PC-3 (cell line): ENCODE data around the gene FDXR. TPM values are rescaled to one million over a fixed set of nuclear protein-coding genes. Genes with fewer than 3 reads are reported as not detected.

Source experiments
- ATAC-seq: fragments of 200-7000 bp; cut with Tn5 transposase; 2 replicates; pipeline ENCODE4 v1.9.1; 2020; ENCODE audit warnings: mild to moderate bottlenecking, moderate library complexity
- BruUV-seq: library from RNA; stranded (reverse); fragments of 400-500 nt; replicated peaks from 2 replicates; lab custom pipeline; 2021; lab: Mats Ljungman, UMichigan
- CTCF ChIA-PET: fragments of 300-600 bp; sonication (Branson Sonifier 250); formaldehyde crosslinking; loops from one replicate; lab custom pipeline; 2022; ENCODE audit warnings: antibody characterized with exemption; lab: Charles Lee
- POLR2A ChIA-PET: fragments of 300-600 bp; sonication (Branson Sonifier 250); formaldehyde crosslinking; loops from one replicate; lab custom pipeline; 2022; ENCODE audit warnings: antibody characterized with exemption; ENCODE audit not compliant: unreplicated experiment; lab: Charles Lee
- DNase-seq: peaks from one replicate; pipeline ENCODE4 v3.0.0-alpha.2; 2015
- H2AFZ ChIP-seq: fragments of 300-600 bp; sonication (generic); 2 replicates; pipeline ENCODE4 v1.6.0; 2016; ENCODE audit warnings: antibody characterized with exemption, low read length
- H3F3A ChIP-seq: fragments of 300-600 bp; sonication (generic); one replicate; pipeline ENCODE4 v1.6.0; 2017; ENCODE audit warnings: antibody characterized with exemption, low read length, control low read depth, mild to moderate bottlenecking; ENCODE audit not compliant: unreplicated experiment
- H3K27ac ChIP-seq: fragments of 300-600 bp; sonication (generic); 2 replicates; pipeline ENCODE4 v1.5.1; 2016; ENCODE audit warnings: mild to moderate bottlenecking, low read length
- H3K27me3 ChIP-seq: fragments of 300-600 bp; sonication (generic); 2 replicates; pipeline ENCODE4 v1.6.1; 2016; ENCODE audit warnings: low read length, mixed read lengths
- H3K36me3 ChIP-seq: fragments of 300-600 bp; sonication (generic); 2 replicates; pipeline ENCODE4 v1.6.1; 2016; ENCODE audit warnings: low read depth, mixed run types, low read length, mixed read lengths
- H3K4me1 ChIP-seq: fragments of 300-600 bp; sonication (generic); 2 replicates; pipeline ENCODE4 v1.5.1; 2016; ENCODE audit warnings: low read length; ENCODE audit not compliant: insufficient read depth
- H3K4me2 ChIP-seq: fragments of 300-600 bp; sonication (generic); 2 replicates; pipeline ENCODE4 v1.6.0; 2016; ENCODE audit warnings: low read length
- H3K4me3 ChIP-seq: fragments of 300-600 bp; sonication (generic); 2 replicates; pipeline ENCODE4 v1.5.1; 2016; ENCODE audit warnings: mild to moderate bottlenecking, low read length, mixed read lengths
- H3K79me2 ChIP-seq: fragments of 300-600 bp; sonication (generic); 2 replicates; pipeline ENCODE4 v1.6.1; 2017; ENCODE audit warnings: low read length, mixed read lengths
- H3K9ac ChIP-seq: fragments of 300-600 bp; sonication (generic); 2 replicates; pipeline ENCODE4 v1.6.0; 2016; ENCODE audit warnings: mild to moderate bottlenecking, low read length
- H3K9me2 ChIP-seq: fragments of 300-600 bp; sonication (generic); replicated peaks from 2 replicates; pipeline ENCODE4 v1.6.1; 2016; ENCODE audit warnings: mixed run types, low read length, mixed read lengths
- H3K9me3 ChIP-seq: fragments of 300-600 bp; sonication (generic); 2 replicates; pipeline ENCODE4 v1.6.1; 2016; ENCODE audit warnings: low read length, mixed read lengths
- H4K20me1 ChIP-seq: fragments of 300-600 bp; sonication (generic); 2 replicates; pipeline ENCODE4 v1.6.1; 2016; ENCODE audit warnings: low read length, mixed read lengths
- CTCF ChIP-seq: fragments of 300-600 bp; sonication (generic); conservative IDR thresholded peaks from 2 replicates; pipeline ENCODE4 v1.5.1; 2017; ENCODE audit warnings: antibody characterized with exemption, low read depth, mild to moderate bottlenecking, low read length
- EZH2 ChIP-seq: fragments of 300-600 bp; sonication (generic); IDR thresholded peaks from one replicate; pipeline ENCODE4 v1.6.1; 2017; ENCODE audit warnings: antibody characterized with exemption, mild to moderate bottlenecking, low read length; ENCODE audit not compliant: unreplicated experiment
- EZH2phosphoT487 ChIP-seq: fragments of 300-600 bp; sonication (generic); IDR thresholded peaks from 2 replicates; pipeline ENCODE4 v1.6.1; 2018; ENCODE audit warnings: mild to moderate bottlenecking, antibody characterized with exemption, low read length, borderline replicate concordance
- intact Hi-C: fragments of 100-400 bp; cut with micrococcal nuclease; formaldehyde crosslinking; loops from 2 replicates; pipeline ENCODE4 v1.9.0; 2023
- total RNA-seq: library from RNA; depleted of rRNA; stranded (reverse); fragments of >200 nt; gene quantifications from 2 replicates; pipeline ENCODE4 v1.2.3, GENCODE V29; 2014

The FDXR gene
- total RNA-seq, 1 experiment from 2014 or later: 28.1 TPM

- no peaks in the 10 kb centered on the region for H3K9me3 ChIP-seq
- H3K36me3 ChIP-seq: no peaks in the 10 kb centered on the region
- 0 out of 2 replicates have a peak, but pooled peaks cover 3% of the 10 kb centered on the region for H3K79me2 ChIP-seq
- ChIA-PET POLR2A (no interaction called here), CTCF (no interaction called here)
- peaks cover 10% of the 10 kb centered on the region for H3K4me1 ChIP-seq
- DNase-seq (no peak), ATAC-seq (no peak)
- no peak overlapping the region for H3K9ac ChIP-seq
- intact Hi-C loops: loop anchor here (5.0 kb wide), 1 partner anchor 211 kb away; no protein-coding TSS in a partner anchor
- H3F3A ChIP-seq: no peaks in the 10 kb centered on the region
- no peak overlapping the region for H2AFZ ChIP-seq
- H3K4me2 ChIP-seq: no peak overlapping the region
- H3K9me2 ChIP-seq: no peaks in the 10 kb centered on the region
- TF ChIP-seq CTCF (no peak), EZH2phosphoT487 (no peak), EZH2 (no peak)
- no peaks in the 10 kb centered on the region for H4K20me1 ChIP-seq
- H3K27ac ChIP-seq: no peak overlapping the region
- no peaks in the 10 kb centered on the region for H3K27me3 ChIP-seq
- no peak overlapping the region for H3K4me3 ChIP-seq
- BruUV-seq: no TSS peak
Observed at GRCh38 chr17:74868251-74868907, 4.4 kb downstream of the FDXR start.

GRCh38 chr17:74866198-74866835 is 6.5 kb downstream of the FDXR start:
- intact Hi-C loops: loop anchor here (5.0 kb wide), 1 partner anchor 209 kb away; no protein-coding TSS in a partner anchor
- no TSS peak for BruUV-seq
- Histone ChIP-seq H3K4me2 (no peak overlapping the region), H3K9me3 (no peaks in the 10 kb centered on the region), H3K4me3 (no peak overlapping the region), H4K20me1 (no peaks in the 10 kb centered on the region), H3K27ac (no peak overlapping the region), H3K27me3 (peaks cover 9% of the 10 kb centered on the region), H3K79me2 (no peaks in the 10 kb centered on the region), H3K4me1 (no peaks in the 10 kb centered on the region), H3K9ac (no peak overlapping the region), H3K9me2 (no peaks in the 10 kb centered on the region), H2AFZ (no peak overlapping the region), H3F3A (no peaks in the 10 kb centered on the region), H3K36me3 (no peaks in the 10 kb centered on the region)
- DNase-seq (no peak), ATAC-seq (no peak)
- ChIA-PET POLR2A (no interaction called here), CTCF (interaction anchor here (0.9 kb wide), 1 partner anchor 335 kb away, joined by 3 read pairs; no protein-coding TSS in a partner anchor)
- no peak for TF ChIP-seq EZH2
- no peak for TF ChIP-seq EZH2phosphoT487
- TF ChIP-seq CTCF: no peak
